ENCODE results near the gene F7. TPM values are rescaled to one million over a fixed set of nuclear protein-coding genes. Genes with fewer than 3 reads are reported as not detected.
"Not testable (repeated sequence)": the region's sequence is repeated elsewhere in the genome, so short reads cannot be mapped to it uniquely, and the experiment has no call there.

F7 gene
- total RNA-seq, 4 donors from 2014 or later: 0.12 to 0.54 TPM; not detected in 2

DNA sequence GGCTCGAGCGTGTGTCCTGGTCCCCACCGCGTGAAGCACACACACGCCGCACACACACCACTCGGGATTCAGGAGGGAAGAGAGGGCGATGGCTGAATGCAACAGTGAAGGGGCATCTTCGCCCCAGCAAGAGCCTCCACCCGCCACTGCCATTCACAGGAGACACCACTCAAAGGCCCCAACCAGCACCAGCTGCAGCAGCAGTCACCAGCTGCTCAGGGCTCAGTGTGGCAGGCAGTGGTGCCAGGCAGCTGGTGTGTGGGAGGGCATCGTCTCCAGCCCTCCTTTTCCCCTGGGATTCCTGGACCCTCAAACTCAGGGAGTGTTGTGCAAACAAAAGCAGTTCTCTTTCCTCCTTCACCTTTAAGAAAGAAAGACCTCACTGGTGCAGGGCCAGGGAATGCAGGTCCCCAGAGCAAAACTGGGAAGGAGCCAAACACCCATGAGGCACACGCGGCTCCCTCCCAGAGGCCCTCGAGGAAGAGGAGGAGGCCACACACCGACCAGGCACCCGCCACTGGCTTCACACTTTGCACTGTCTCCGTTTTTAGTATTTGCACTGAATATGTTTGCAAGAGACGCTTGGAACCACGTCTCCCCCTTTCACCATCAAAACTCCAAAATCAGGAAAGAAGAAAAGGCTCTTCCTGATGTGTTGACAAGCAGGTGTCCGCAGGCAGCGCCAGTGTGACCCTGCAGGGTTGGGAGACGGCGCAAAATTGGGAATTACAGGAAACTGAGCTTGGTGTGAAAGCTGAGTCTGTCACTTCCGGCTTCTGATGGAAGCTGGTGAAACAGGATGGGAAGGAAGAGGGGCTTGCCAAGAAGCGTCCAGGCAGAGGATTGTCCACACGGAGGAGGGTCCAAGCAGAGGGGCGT, 26.4 kb upstream of the F7 start:
- no peak for ATAC-seq
- no peak overlapping the region for H3K27ac ChIP-seq
- H3K27me3 ChIP-seq: peaks cover 7% of the 10 kb centered on the region
- TF ChIP-seq EP300 (IDR thresholded peaks at IDR 0.05): no peak
- TF ChIP-seq POLR2A (IDR thresholded peaks at IDR 0.05): no peak
- no peak for TF ChIP-seq POLR2AphosphoS5 (IDR thresholded peaks at IDR 0.05)
- TF ChIP-seq, protein P1, sequence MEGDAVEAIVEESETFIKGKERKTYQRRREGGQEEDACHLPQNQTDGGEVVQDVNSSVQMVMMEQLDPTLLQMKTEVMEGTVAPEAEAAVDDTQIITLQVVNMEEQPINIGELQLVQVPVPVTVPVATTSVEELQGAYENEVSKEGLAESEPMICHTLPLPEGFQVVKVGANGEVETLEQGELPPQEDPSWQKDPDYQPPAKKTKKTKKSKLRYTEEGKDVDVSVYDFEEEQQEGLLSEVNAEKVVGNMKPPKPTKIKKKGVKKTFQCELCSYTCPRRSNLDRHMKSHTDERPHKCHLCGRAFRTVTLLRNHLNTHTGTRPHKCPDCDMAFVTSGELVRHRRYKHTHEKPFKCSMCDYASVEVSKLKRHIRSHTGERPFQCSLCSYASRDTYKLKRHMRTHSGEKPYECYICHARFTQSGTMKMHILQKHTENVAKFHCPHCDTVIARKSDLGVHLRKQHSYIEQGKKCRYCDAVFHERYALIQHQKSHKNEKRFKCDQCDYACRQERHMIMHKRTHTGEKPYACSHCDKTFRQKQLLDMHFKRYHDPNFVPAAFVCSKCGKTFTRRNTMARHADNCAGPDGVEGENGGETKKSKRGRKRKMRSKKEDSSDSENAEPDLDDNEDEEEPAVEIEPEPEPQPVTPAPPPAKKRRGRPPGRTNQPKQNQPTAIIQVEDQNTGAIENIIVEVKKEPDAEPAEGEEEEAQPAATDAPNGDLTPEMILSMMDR (IDR thresholded peaks at IDR 0.05): no peak
- H3K4me3 ChIP-seq: no peak overlapping the region
- WGBS, 2 donors (ENCODE audit: low coverage in 1 of 2): 59 to 71% methylated on average over 12 to 17 of the region's 27 CpGs
- peaks cover 0 to 46% of the 10 kb centered on the region in 2 donors for H3K36me3 ChIP-seq
- H3K4me1 ChIP-seq: peaks cover 0 to 4% (median 0%) of the 10 kb centered on the region in 3 donors
- no peaks in the 10 kb centered on the region for H3K9me3 ChIP-seq

DNA sequence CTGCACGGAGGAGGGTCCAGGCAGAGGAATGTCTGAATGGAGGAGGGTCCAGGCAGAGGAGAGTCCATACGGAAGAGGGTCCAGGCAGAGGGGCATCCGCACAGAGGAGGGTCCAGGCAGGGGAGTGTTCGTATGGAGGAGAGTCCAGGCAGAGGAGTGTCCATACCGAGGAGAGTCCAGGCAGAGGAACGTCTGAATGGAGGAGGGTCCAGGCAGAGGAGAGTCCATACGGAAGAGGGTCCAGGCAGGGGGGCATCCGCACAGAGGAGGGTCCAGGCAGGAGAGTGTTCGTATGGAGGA, 25.9 kb upstream of the F7 start:
- not testable (repeated sequence) for ATAC-seq, H3K4me1 ChIP-seq, H3K27me3 ChIP-seq, H3K9me3 ChIP-seq, H3K4me3 ChIP-seq, H3K27ac ChIP-seq
- WGBS, 2 donors (ENCODE audit: low coverage in 1 of 2): 48 to 54% methylated on average over 7 to 9 of the region's 9 CpGs
- peaks cover 0 to 41% of the 10 kb centered on the region in 2 donors for H3K36me3 ChIP-seq

DNA sequence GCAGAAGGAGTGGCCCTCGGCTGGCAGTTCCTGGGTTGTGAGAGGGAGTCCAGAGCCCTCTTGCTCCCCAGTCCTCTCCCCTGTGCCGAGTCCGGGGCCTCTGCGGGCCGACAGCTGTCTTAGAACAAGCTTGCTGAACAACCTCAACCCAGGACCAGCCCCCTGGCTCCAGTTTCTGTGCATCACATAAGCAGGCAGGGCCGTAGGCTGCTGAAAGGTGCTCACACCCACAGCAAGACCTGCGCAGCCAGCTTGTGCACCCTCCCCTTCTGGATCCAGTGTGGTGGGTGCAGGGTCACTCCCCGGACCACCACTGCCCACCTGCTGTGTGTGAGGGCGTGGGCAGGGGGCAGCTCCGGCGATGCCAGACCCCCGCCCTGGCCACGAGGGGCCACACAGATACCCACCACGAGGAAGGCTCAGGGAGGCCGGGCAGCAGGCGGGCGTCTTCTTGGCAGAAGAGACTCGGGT, 25.2 kb upstream of the F7 start:
- Histone ChIP-seq H3K4me1 (peaks cover 0 to 4% (median 0%) of the 10 kb centered on the region in 3 donors), H3K36me3 (peaks cover 0 to 35% of the 10 kb centered on the region in 2 donors), H3K4me3 (no peak overlapping the region), H3K27ac (no peak overlapping the region), H3K27me3 (peaks cover 7% of the 10 kb centered on the region), H3K9me3 (no peaks in the 10 kb centered on the region)
- no peak for ATAC-seq
- 80% methylated on average over 1 of the region's 18 CpGs; no CpG with 5 or more reads in 1 of the 2 donors for WGBS, 2 donors (ENCODE audit: low coverage in 1 of 2)
- TF ChIP-seq POLR2AphosphoS5 (IDR thresholded peaks at IDR 0.05) (no peak), POLR2A (IDR thresholded peaks at IDR 0.05) (no peak), EP300 (IDR thresholded peaks at IDR 0.05) (no peak)
- TF ChIP-seq, protein P1 (IDR thresholded peaks at IDR 0.05): no peak

DNA sequence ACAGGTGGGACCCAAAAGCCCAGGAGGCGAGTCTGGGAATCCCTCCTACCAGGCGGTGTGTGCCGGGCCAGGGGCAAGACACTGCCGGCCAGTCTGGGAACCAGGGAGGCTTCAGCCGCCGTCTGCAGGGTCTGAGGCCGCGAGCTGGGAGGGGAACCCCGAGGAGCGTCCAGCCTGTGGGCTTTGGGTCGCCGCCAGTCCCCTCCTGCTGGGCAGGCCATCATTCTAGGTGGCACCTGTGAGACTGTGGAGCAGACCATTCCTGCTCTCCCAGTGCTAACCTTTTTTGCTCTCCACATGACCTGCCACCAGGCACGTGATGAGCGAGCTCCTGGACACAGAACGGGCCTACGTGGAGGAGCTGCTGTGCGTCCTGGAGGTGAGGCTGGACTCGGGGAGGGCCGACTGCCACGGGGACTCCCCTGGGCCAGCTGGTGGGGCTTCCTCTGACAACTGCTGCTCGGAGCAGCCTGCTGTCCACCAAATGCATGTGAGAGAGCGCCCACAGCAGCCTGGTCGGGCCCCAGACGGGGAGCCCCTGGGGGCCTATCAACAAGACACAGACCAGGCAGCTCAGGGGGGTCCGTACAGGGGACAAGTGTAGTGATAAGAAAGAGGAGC, 24.6 kb upstream of the F7 start:
- no peak for ATAC-seq
- TF ChIP-seq EP300 (IDR thresholded peaks at IDR 0.05) (no peak), POLR2A (IDR thresholded peaks at IDR 0.05) (no peak), POLR2AphosphoS5 (IDR thresholded peaks at IDR 0.05) (no peak)
- TF ChIP-seq, protein P1 (IDR thresholded peaks at IDR 0.05): no peak
- H3K9me3 ChIP-seq: no peaks in the 10 kb centered on the region
- no peak overlapping the region for H3K27ac ChIP-seq
- H3K27me3 ChIP-seq: peaks cover 11% of the 10 kb centered on the region
- H3K4me1 ChIP-seq: peaks cover 0 to 4% (median 0%) of the 10 kb centered on the region in 3 donors
- no peak overlapping the region for H3K4me3 ChIP-seq
- no CpG with 5 or more reads among the region's 25 CpGs for WGBS, 2 donors (ENCODE audit: low coverage in 1 of 2)
- peaks cover 0 to 29% of the 10 kb centered on the region in 2 donors for H3K36me3 ChIP-seq

DNA sequence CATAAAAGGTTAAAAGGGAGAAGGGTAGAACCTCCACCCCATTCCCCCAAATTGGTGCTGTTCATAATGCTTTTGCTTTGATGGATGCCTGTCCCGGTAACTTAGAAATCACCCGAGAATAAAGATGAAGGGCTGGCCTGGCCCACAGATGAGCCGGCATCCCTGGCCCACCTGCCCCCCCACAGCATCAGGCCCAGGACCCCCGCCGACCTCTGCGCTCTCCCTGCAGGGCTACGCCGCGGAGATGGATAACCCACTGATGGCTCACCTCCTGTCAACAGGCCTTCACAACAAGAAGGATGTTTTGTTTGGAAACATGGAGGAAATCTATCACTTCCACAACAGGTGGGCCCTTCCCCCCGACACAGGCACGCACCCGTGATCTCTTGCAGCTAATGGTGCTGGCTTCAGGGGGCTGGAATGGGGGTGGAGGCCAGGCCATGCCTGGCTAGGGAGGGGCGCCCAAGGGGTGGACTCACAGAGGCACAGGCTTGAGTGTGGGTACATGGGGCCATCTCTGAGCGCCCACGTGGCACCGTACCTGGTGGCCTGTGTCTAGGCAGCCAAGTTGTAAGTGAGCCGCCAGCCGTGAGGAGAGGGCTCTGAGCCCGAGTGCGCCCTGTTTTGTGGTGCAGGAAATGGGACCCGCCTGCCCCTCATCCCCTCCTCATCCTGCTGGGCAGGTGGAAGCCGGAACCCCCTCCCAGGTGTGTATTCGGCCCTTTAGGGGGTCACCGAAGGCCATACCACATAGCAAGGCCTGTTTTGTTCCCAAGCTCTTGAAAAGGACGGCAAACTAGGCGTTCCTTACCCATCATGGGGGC, 23.2 kb upstream of the F7 start:
- WGBS, 2 donors (ENCODE audit: low coverage in 1 of 2): 90 to 93% methylated on average over 4 to 5 of the region's 26 CpGs
- Histone ChIP-seq H3K9me3 (no peaks in the 10 kb centered on the region), H3K36me3 (peaks cover 0 to 27% of the 10 kb centered on the region in 2 donors), H3K27me3 (peaks cover 25% of the 10 kb centered on the region), H3K27ac (no peak overlapping the region), H3K4me3 (no peak overlapping the region), H3K4me1 (peaks cover 0 to 4% (median 0%) of the 10 kb centered on the region in 3 donors)
- TF ChIP-seq POLR2AphosphoS5 (IDR thresholded peaks at IDR 0.05): no peak
- TF ChIP-seq EP300 (IDR thresholded peaks at IDR 0.05): no peak
- TF ChIP-seq, protein P1 (IDR thresholded peaks at IDR 0.05): no peak
- TF ChIP-seq POLR2A (IDR thresholded peaks at IDR 0.05): no peak
- ATAC-seq: no peak
